Progenitor cell of endocrine pancreas (in vitro differentiated cells): ENCODE results near the gene KCNMB4. TPM values are rescaled to one million over a fixed set of nuclear protein-coding genes. Genes with fewer than 3 reads are reported as not detected.

ENCODE experiments used
- DNase-seq: peaks from one replicate; pipeline ENCODE4 v3.0.0; 2021; ENCODE audit warnings: low spot score; ENCODE audit not compliant: unreplicated experiment
- H3K27ac Mint-ChIP-seq: 2 replicates; pipeline ENCODE4 v1.8.0; 2021; ENCODE audit warnings: mild to moderate bottlenecking, moderate library complexity, mixed read lengths
- H3K27me3 Mint-ChIP-seq: 2 replicates; pipeline ENCODE4 v1.8.0; 2021; ENCODE audit warnings: mixed read lengths
- H3K36me3 Mint-ChIP-seq: 2 replicates; pipeline ENCODE4 v1.8.0; 2022; ENCODE audit warnings: mixed read lengths; ENCODE audit not compliant: insufficient read depth
- H3K4me1 Mint-ChIP-seq: 2 replicates; pipeline ENCODE4 v1.8.0; 2021; ENCODE audit warnings: low read depth, mixed read lengths
- H3K4me3 Mint-ChIP-seq: 2 replicates; pipeline ENCODE4 v1.8.0; 2021; ENCODE audit warnings: low read depth, mild to moderate bottlenecking, moderate library complexity, mixed read lengths
- H3K9me3 Mint-ChIP-seq: 2 replicates; pipeline ENCODE4 v1.8.0; 2021; ENCODE audit warnings: low read depth, mixed read lengths
- total RNA-seq: library from RNA; stranded (reverse); gene quantifications from 2 replicates; pipeline ENCODE4 v1.2.1, GENCODE V29; 2021
- TF ChIP-seq, protein P1 (sequence below): fragments of 200-600 bp; sonication (generic); IDR thresholded peaks from one replicate; pipeline ENCODE4 v1.5.0; 2021; ENCODE audit warnings: antibody characterized with exemption, mild to moderate bottlenecking; ENCODE audit not compliant: unreplicated experiment

The KCNMB4 gene
- total RNA-seq, 1 donor from 2014 or later: 8.2 TPM

DNA sequence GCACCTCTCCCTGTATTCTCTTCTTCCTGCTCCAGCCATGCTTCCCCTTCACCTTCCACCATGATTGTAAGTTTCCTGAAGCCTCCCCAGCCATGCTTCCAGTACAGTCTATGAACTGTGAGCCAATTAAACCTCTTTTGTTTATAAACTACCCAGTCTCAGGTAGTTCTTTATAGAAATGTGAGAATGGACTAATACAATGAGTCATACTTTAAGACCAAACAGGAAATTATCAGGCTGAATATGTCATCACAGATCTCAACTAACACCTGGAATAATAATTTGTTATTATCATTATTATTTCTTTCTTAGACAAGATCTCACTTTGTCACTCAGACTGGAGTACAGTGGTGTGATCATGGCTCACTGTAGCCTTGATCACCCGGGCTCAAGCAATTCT is 85.4 kb downstream of the KCNMB4 start:
- peaks cover 17% of the 10 kb centered on the region for H3K9me3 Mint-ChIP-seq
- no peak for DNase-seq
- TF ChIP-seq, protein P1, sequence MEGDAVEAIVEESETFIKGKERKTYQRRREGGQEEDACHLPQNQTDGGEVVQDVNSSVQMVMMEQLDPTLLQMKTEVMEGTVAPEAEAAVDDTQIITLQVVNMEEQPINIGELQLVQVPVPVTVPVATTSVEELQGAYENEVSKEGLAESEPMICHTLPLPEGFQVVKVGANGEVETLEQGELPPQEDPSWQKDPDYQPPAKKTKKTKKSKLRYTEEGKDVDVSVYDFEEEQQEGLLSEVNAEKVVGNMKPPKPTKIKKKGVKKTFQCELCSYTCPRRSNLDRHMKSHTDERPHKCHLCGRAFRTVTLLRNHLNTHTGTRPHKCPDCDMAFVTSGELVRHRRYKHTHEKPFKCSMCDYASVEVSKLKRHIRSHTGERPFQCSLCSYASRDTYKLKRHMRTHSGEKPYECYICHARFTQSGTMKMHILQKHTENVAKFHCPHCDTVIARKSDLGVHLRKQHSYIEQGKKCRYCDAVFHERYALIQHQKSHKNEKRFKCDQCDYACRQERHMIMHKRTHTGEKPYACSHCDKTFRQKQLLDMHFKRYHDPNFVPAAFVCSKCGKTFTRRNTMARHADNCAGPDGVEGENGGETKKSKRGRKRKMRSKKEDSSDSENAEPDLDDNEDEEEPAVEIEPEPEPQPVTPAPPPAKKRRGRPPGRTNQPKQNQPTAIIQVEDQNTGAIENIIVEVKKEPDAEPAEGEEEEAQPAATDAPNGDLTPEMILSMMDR: no peak
- H3K27me3 Mint-ChIP-seq: no peaks in the 10 kb centered on the region
- H3K4me3 Mint-ChIP-seq: no peak overlapping the region
- H3K36me3 Mint-ChIP-seq: peaks cover 2% of the 10 kb centered on the region
- H3K4me1 Mint-ChIP-seq: no peaks in the 10 kb centered on the region
- H3K27ac Mint-ChIP-seq: no peak overlapping the region

- Mint-ChIP-seq H3K9me3 (peaks cover 15% of the 10 kb centered on the region), H3K4me1 (no peaks in the 10 kb centered on the region), H3K36me3 (no peaks in the 10 kb centered on the region), H3K27ac (no peak overlapping the region), H3K27me3 (no peaks in the 10 kb centered on the region), H3K4me3 (no peak overlapping the region)
- DNase-seq: no peak
- TF ChIP-seq, protein P1: no peak
Measured at GRCh38 chr12:70456953-70457352, 90.9 kb downstream of the KCNMB4 start.

- no peaks in the 10 kb centered on the region for H3K4me1 Mint-ChIP-seq
- peaks cover 25% of the 10 kb centered on the region for H3K9me3 Mint-ChIP-seq
- H3K27ac Mint-ChIP-seq: no peak overlapping the region
- DNase-seq: no peak
- H3K36me3 Mint-ChIP-seq: no peaks in the 10 kb centered on the region
- H3K27me3 Mint-ChIP-seq: no peaks in the 10 kb centered on the region
- TF ChIP-seq, protein P1: no peak
- no peak overlapping the region for H3K4me3 Mint-ChIP-seq
Measured at GRCh38 chr12:70459786-70460185, 93.7 kb downstream of the KCNMB4 start.

GRCh38 chr12:70463997-70464396 is 97.9 kb downstream of the KCNMB4 start:
- Mint-ChIP-seq H3K36me3 (no peaks in the 10 kb centered on the region), H3K9me3 (peaks cover 27% of the 10 kb centered on the region), H3K27me3 (no peaks in the 10 kb centered on the region), H3K4me1 (no peaks in the 10 kb centered on the region), H3K4me3 (no peak overlapping the region), H3K27ac (no peak overlapping the region)
- no peak for DNase-seq
- TF ChIP-seq, protein P1: no peak

- TF ChIP-seq, protein P1: no peak
- no peak overlapping the region for H3K4me3 Mint-ChIP-seq
- H3K9me3 Mint-ChIP-seq: peaks cover 16% of the 10 kb centered on the region
- H3K36me3 Mint-ChIP-seq: no peaks in the 10 kb centered on the region
- H3K27me3 Mint-ChIP-seq: no peaks in the 10 kb centered on the region
- DNase-seq: no peak
- H3K4me1 Mint-ChIP-seq: no peaks in the 10 kb centered on the region
- no peak overlapping the region for H3K27ac Mint-ChIP-seq
Measured at GRCh38 chr12:70466753-70467152, 100.7 kb downstream of the KCNMB4 start.
